ENCODE results near the gene AHNAK2.
A peak's percentile ranks its signal among the peaks of the same experiment; 100 is the strongest.

Gene AHNAK2

DNA sequence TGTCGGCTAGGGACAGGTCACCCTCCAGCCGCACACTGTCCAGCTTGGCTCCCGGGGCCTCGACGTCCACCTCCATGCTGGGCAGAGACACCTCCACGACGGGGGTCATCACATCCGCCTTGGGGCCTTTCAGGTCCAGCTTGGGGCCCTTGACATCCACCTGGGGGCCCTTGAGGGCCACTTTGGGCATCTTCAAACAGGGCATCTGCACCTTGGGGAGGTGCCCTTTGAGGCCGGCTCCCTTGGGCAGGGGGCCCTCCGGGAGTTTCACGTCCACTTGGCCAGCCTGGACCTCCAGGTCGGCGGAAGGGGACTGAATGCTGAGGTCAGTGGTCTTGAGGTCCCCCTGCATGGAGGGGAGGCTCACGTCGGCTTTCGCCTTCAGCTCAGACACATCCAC, 35.6 kb downstream of the AHNAK2 start:
- TF ChIP-seq, protein P1, sequence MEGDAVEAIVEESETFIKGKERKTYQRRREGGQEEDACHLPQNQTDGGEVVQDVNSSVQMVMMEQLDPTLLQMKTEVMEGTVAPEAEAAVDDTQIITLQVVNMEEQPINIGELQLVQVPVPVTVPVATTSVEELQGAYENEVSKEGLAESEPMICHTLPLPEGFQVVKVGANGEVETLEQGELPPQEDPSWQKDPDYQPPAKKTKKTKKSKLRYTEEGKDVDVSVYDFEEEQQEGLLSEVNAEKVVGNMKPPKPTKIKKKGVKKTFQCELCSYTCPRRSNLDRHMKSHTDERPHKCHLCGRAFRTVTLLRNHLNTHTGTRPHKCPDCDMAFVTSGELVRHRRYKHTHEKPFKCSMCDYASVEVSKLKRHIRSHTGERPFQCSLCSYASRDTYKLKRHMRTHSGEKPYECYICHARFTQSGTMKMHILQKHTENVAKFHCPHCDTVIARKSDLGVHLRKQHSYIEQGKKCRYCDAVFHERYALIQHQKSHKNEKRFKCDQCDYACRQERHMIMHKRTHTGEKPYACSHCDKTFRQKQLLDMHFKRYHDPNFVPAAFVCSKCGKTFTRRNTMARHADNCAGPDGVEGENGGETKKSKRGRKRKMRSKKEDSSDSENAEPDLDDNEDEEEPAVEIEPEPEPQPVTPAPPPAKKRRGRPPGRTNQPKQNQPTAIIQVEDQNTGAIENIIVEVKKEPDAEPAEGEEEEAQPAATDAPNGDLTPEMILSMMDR (IDR thresholded peaks at IDR 0.05; ENCODE audit: extremely low read depth, insufficient read depth, missing control alignments), result no peak
- in situ Hi-C loops (cut with MboI; ENCODE audit: low pct_unique_long_range_greater_than_20kb, low sequenced_read_pairs, unreplicated experiment), result no loop called here
- no peak for DNase-seq (ENCODE audit: low spot score)

DNA sequence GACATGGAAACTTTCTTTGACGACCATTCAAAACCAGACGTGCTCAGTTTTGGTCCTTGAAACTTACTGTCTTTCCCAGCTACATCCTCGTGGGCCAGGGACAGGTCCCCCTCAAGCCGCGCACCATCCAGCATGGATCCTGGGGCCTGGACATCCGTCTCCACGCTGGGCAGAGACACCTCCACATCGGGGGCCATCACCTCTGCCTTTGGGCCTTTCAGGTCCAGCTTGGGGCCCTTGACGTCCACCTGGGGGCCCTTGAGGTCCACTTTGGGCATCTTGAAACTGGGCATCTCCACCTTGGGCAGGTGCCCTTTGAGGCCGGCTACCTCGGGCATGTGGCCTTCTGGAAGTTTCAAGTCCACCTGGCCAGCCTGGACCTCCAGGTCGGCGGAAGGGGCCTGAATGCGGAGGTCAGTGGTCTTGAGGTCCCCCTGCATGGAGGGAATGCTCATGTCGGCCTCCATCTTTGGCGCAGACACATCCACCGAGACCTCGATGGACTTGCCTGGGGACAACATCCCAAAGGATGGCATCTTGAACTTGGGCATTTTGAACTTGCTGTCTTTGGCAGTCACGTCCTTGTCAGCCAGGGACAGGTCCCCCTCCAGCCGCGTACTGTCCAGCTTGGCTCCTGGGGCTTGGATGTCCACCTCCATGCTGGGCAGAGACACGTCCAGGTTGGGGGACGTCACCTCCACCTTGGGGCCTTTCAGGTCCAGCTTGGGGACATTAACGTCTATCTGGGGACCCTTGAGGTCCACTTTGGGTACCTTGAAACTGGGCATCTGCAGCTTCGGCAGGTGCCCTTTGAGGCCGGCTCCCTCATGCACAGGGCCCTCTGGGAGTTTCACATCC, 36.4 kb downstream of the AHNAK2 start:
- no peak for DNase-seq (ENCODE audit: low spot score)
- TF ChIP-seq, protein P1 (IDR thresholded peaks at IDR 0.05; ENCODE audit: extremely low read depth, insufficient read depth, missing control alignments), result no peak
- in situ Hi-C loops (cut with MboI; ENCODE audit: low pct_unique_long_range_greater_than_20kb, low sequenced_read_pairs, unreplicated experiment), result no loop called here

GRCh38 chr14:104940526-104941150, 37.5 kb downstream of the AHNAK2 start:
- TF ChIP-seq, protein P1 (IDR thresholded peaks at IDR 0.05; ENCODE audit: extremely low read depth, insufficient read depth, missing control alignments), result no peak
- in situ Hi-C loops (cut with MboI; ENCODE audit: low pct_unique_long_range_greater_than_20kb, low sequenced_read_pairs, unreplicated experiment), result no loop called here
- peak; percentile 11 for DNase-seq (ENCODE audit: low spot score)

GRCh38 chr14:104939666-104940410, 38.3 kb downstream of the AHNAK2 start:
- in situ Hi-C loops (cut with MboI; ENCODE audit: low pct_unique_long_range_greater_than_20kb, low sequenced_read_pairs, unreplicated experiment), result no loop called here

GRCh38 chr14:104938960-104939359, 39.2 kb downstream of the AHNAK2 start:
- TF ChIP-seq, protein P1 (IDR thresholded peaks at IDR 0.05; ENCODE audit: extremely low read depth, insufficient read depth, missing control alignments), result no peak
- in situ Hi-C loops (cut with MboI; ENCODE audit: low pct_unique_long_range_greater_than_20kb, low sequenced_read_pairs, unreplicated experiment), result no loop called here
- DNase-seq (ENCODE audit: low spot score), result no peak

More at GRCh38 chr14:104939666-104940410, 38.3 kb downstream of the AHNAK2 start:
- TF ChIP-seq, protein P1 (IDR thresholded peaks at IDR 0.05; ENCODE audit: extremely low read depth, insufficient read depth, missing control alignments), result no peak
- no peak for DNase-seq (ENCODE audit: low spot score)

DNA sequence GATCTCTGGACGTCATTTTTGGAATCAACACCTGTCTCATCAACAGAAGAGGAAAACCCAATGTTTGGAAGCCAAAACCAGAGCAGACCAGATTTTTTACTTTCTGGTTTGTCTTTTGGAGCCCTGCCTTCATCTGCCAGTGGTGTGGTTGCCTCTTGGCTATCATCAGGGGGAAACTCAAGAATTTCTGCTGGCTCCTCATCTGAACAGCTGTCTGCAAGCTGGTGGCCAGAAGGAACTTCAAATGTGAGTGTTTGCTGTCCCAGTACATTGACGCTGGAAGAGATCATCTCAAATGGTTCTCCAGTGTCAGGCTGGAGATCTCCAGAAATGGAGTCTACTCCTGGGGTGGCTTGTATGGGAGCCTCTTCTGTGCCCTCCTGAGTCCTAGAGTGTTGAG, 39.7 kb downstream of the AHNAK2 start:
- no peak for DNase-seq (ENCODE audit: low spot score)
- TF ChIP-seq, protein P1 (IDR thresholded peaks at IDR 0.05; ENCODE audit: extremely low read depth, insufficient read depth, missing control alignments), result no peak
- in situ Hi-C loops (cut with MboI; ENCODE audit: low pct_unique_long_range_greater_than_20kb, low sequenced_read_pairs, unreplicated experiment), result no loop called here

All from GM13977 (cell line).